Measurements from ENCODE around the gene GRIN2A. TPM values are rescaled to one million over a fixed set of nuclear protein-coding genes. Genes with fewer than 3 reads are reported as not detected.
A peak's percentile ranks its signal among the peaks of the same experiment; 100 is the strongest.

The GRIN2A gene
- polyA plus RNA-seq, 2 of the 4 experiments (the other 2 are of a cell fraction) = not detected

DNA sequence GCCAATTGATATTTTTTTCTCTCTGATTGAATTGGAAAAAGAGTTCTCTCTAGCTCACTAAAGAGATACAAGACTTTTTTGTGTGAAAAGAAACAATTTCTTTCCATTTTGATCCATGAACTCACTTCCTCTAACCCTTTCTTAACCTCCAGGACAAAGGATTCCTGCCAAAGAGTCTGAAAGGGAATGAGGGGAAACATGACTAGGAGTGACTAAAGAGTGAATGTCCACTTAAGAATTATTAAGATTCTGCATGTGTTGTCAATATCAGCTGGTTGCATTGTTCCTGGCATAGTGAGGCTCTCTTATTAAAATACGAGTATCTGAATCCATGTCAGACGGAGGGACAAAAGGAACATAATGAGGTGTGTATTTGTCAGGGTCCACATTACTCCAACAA lies 344.7 kb downstream of the GRIN2A start (continued):
- no peak for TF ChIP-seq ELK1 (IDR thresholded peaks at IDR 0.05; ENCODE audit: low read depth, low read length)
- TF ChIP-seq POLR2AphosphoS2 (conservative IDR thresholded peaks at IDR 0.05; ENCODE audit: low read length) = no peak
- TF ChIP-seq, protein P1, sequence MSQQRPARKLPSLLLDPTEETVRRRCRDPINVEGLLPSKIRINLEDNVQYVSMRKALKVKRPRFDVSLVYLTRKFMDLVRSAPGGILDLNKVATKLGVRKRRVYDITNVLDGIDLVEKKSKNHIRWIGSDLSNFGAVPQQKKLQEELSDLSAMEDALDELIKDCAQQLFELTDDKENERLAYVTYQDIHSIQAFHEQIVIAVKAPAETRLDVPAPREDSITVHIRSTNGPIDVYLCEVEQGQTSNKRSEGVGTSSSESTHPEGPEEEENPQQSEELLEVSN (IDR thresholded peaks at IDR 0.05; ENCODE audit: borderline replicate concordance, low read depth) = no peak
- TF ChIP-seq, protein P2, sequence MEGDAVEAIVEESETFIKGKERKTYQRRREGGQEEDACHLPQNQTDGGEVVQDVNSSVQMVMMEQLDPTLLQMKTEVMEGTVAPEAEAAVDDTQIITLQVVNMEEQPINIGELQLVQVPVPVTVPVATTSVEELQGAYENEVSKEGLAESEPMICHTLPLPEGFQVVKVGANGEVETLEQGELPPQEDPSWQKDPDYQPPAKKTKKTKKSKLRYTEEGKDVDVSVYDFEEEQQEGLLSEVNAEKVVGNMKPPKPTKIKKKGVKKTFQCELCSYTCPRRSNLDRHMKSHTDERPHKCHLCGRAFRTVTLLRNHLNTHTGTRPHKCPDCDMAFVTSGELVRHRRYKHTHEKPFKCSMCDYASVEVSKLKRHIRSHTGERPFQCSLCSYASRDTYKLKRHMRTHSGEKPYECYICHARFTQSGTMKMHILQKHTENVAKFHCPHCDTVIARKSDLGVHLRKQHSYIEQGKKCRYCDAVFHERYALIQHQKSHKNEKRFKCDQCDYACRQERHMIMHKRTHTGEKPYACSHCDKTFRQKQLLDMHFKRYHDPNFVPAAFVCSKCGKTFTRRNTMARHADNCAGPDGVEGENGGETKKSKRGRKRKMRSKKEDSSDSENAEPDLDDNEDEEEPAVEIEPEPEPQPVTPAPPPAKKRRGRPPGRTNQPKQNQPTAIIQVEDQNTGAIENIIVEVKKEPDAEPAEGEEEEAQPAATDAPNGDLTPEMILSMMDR (IDR thresholded peaks at IDR 0.05) = no peak
- no peak for TF ChIP-seq EHF (CRISPR knock-in tag; IDR thresholded peaks at IDR 0.05)

DNA sequence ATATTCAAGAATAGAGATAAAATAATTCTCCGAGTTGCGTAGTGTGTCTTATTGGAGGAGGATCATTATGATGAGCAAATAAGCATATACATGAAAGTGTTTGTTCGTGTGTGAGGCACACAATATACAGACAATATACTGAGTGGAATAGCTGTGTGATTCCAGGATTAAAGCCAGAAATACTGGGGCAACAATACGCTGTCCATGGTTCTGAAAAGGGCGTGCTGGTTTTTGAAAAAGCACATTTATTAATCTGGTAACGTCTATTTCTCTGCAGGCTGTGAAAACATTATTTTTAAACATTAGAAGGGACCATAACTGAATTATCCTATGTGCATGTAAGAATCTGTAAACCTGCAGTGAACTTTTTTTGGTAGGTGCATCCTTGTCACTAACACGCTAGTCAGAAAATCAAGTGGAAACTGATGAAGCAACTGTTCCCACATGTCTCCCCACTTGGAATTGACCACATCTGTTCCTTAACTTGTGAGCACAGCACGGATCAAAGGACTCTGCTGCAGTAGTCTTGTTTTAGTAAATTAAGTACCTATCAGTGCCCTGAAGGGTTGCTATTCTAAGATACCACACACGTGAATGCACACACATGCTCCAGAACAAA lies 346.0 kb downstream of the GRIN2A start:
- Histone ChIP-seq H3K4me2 (no peak overlapping the region), H3K4me1 (no peaks in the 10 kb centered on the region), H3K27ac (no peak overlapping the region), H3K9me3 (no peaks in the 10 kb centered on the region), H3K4me3 (no peak overlapping the region)
- ChIA-PET CTCF (no interaction called here), POLR2A (no interaction called here)
- TF ChIP-seq REST (IDR thresholded peaks at IDR 0.05) (peak; percentile 93), CHD4 (IDR thresholded peaks at IDR 0.05; ENCODE audit: borderline replicate concordance) (no peak)
- no peak for FAIRE-seq
- no peak for ATAC-seq
- WGBS (ENCODE audit: missing lambda C conversion rate) = 35% methylated on average over 9 of the region's 9 CpGs
- DNase-seq (ENCODE audit: low read depth in 1 of 2, low spot score in 1 of 2) = no peak

DNA sequence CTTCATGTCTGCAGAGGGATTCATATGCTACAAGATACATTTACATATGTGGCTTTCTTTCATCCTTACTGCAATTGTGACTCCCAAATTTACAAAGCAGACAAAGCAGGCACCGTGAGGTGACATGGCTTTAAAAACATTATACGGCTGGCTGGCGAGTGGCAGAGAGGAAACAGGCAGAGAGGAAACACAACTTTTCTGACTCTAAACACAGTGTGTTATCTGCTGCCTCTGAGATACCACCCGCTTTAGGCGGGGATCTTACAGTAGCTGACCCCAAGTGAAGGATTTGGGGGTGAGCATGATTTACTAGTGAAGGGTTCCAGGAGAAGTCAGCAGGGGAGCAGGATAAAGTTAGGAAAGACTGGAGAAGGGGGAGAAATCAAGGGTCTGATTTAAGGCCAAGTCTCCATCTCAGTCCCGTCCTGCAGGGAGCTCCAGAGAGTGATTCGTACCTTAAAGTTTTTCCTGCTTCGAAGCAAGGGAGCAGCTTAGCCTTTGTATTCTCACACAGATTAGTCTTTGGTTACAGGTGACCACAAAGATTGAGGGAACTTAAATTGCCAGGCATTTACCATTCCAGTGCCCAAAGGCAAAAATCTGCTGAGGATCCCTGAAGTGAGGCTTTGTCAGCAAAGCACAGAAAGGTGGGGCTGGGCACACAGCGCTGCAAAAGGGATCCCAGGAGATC lies 355.0 kb downstream of the GRIN2A start:
- no peak overlapping the region for H3K27ac ChIP-seq
- 6% methylated on average over 9 of the region's 9 CpGs for WGBS (ENCODE audit: missing lambda C conversion rate)
- no peak for TF ChIP-seq GATA3 (IDR thresholded peaks at IDR 0.05; ENCODE audit: borderline replicate concordance)
- TF ChIP-seq KDM5A (IDR thresholded peaks at IDR 0.05) = no peak
- TF ChIP-seq EHMT2 (IDR thresholded peaks at IDR 0.05; ENCODE audit: low read depth) = no peak
- no peak for TF ChIP-seq CHD4 (IDR thresholded peaks at IDR 0.05; ENCODE audit: borderline replicate concordance)
- no peak for TF ChIP-seq ZNF302 (CRISPR knock-in tag; IDR thresholded peaks at IDR 0.05)
- no peak for TF ChIP-seq ZSCAN20 (CRISPR knock-in tag; IDR thresholded peaks at IDR 0.05)
- TF ChIP-seq CHD2 (IDR thresholded peaks at IDR 0.05; ENCODE audit: low read length, partially characterized antibody) = no peak
- TF ChIP-seq, protein P3, sequence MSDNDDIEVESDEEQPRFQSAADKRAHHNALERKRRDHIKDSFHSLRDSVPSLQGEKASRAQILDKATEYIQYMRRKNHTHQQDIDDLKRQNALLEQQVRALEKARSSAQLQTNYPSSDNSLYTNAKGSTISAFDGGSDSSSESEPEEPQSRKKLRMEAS (IDR thresholded peaks at IDR 0.05) = no peak
- no peaks in the 10 kb centered on the region for H3K9me3 ChIP-seq
- no peak overlapping the region for H3K4me3 ChIP-seq
- ChIA-PET POLR2A (no interaction called here), CTCF (no interaction called here)
- DNase-seq (ENCODE audit: low read depth in 1 of 2, low spot score in 1 of 2) = no peak
- no peaks in the 10 kb centered on the region for H3K4me1 ChIP-seq
- ATAC-seq = no peak
- FAIRE-seq = no peak
- H3K4me2 ChIP-seq = no peak overlapping the region
